PFSK-1 (cell line): ENCODE data around the gene OGFR.

Source experiments
- FOXP2 ChIP-seq: optimal IDR thresholded peaks from 2 replicates; pipeline ENCODE3; 2011; ENCODE audit warnings: borderline replicate concordance, control low read depth, inconsistent platforms; ENCODE audit not compliant: insufficient read depth; ENCODE audit errors: extremely low read length, extremely low read depth
- POLR2AphosphoS5 ChIP-seq: IDR thresholded peaks from 2 replicates; pipeline ENCODE4 v1.6.1; 2012; ENCODE audit warnings: low read depth, mild to moderate bottlenecking, control low read depth, low read length, moderate library complexity
- SIN3A ChIP-seq: IDR thresholded peaks from 2 replicates; pipeline ENCODE4 v1.6.1; 2012; ENCODE audit warnings: mild to moderate bottlenecking, low read length, moderate library complexity, borderline replicate concordance; ENCODE audit not compliant: insufficient read depth
- TAF1 ChIP-seq: IDR thresholded peaks from 2 replicates; pipeline ENCODE4 v1.6.1; 2012; ENCODE audit warnings: low read length, control low read depth, borderline replicate concordance; ENCODE audit not compliant: insufficient read depth
- TF ChIP-seq, protein P1 (sequence below), 2 experiments: IDR thresholded peaks; 2 replicates each; pipeline versions ENCODE4 v1.6.1 to v1.8.0; 2011 to 2012; ENCODE audit warnings: low read depth in 2 of 2, low read length in 2 of 2, control low read depth in 1 of 2, inconsistent platforms in 1 of 2, mild to moderate bottlenecking in 1 of 2, moderate library complexity in 1 of 2; ENCODE audit not compliant: insufficient read depth in 1 of 2

Gene OGFR

DNA sequence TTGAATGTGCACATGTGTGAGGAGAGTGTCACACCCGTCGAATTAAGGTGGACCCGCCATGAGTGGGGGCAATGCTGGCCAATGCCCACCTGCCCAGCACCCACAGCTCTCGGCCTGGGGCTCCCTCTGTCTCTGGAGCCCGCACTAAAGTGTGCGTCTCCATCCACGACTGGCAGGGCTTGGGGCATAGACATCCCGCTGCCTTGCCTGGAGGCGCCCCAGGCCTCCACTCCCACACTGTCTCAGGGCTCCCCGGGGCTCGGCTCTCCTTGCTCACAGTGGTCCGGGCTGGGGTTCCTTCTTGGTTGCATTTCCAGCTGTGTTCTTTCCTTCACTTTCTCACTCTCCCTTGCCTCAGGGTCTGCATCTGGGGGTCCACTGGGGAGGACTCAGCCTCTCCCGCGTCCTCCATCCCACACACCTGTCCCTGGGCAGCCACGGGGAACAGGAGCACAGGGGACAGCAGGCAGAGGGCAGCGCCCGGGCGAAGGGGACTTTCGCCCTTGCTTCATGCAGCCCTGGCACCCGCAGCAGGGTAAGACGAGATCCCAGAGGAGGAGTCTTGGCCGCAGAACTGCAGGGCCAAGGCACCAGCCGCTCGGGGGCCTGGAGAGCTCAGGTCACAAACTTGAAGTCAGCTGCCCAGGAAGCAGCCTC, 28.5 kb upstream of the OGFR start:
- TF ChIP-seq SIN3A (no peak), TAF1 (no peak), FOXP2 (no peak), POLR2AphosphoS5 (no peak)
- TF ChIP-seq, protein P1, sequence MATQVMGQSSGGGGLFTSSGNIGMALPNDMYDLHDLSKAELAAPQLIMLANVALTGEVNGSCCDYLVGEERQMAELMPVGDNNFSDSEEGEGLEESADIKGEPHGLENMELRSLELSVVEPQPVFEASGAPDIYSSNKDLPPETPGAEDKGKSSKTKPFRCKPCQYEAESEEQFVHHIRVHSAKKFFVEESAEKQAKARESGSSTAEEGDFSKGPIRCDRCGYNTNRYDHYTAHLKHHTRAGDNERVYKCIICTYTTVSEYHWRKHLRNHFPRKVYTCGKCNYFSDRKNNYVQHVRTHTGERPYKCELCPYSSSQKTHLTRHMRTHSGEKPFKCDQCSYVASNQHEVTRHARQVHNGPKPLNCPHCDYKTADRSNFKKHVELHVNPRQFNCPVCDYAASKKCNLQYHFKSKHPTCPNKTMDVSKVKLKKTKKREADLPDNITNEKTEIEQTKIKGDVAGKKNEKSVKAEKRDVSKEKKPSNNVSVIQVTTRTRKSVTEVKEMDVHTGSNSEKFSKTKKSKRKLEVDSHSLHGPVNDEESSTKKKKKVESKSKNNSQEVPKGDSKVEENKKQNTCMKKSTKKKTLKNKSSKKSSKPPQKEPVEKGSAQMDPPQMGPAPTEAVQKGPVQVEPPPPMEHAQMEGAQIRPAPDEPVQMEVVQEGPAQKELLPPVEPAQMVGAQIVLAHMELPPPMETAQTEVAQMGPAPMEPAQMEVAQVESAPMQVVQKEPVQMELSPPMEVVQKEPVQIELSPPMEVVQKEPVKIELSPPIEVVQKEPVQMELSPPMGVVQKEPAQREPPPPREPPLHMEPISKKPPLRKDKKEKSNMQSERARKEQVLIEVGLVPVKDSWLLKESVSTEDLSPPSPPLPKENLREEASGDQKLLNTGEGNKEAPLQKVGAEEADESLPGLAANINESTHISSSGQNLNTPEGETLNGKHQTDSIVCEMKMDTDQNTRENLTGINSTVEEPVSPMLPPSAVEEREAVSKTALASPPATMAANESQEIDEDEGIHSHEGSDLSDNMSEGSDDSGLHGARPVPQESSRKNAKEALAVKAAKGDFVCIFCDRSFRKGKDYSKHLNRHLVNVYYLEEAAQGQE (IDR thresholded peaks at IDR 0.05; ENCODE audit: insufficient read depth in 1 of 2, low read depth in 2 of 2, low read length in 2 of 2), result no peak

DNA sequence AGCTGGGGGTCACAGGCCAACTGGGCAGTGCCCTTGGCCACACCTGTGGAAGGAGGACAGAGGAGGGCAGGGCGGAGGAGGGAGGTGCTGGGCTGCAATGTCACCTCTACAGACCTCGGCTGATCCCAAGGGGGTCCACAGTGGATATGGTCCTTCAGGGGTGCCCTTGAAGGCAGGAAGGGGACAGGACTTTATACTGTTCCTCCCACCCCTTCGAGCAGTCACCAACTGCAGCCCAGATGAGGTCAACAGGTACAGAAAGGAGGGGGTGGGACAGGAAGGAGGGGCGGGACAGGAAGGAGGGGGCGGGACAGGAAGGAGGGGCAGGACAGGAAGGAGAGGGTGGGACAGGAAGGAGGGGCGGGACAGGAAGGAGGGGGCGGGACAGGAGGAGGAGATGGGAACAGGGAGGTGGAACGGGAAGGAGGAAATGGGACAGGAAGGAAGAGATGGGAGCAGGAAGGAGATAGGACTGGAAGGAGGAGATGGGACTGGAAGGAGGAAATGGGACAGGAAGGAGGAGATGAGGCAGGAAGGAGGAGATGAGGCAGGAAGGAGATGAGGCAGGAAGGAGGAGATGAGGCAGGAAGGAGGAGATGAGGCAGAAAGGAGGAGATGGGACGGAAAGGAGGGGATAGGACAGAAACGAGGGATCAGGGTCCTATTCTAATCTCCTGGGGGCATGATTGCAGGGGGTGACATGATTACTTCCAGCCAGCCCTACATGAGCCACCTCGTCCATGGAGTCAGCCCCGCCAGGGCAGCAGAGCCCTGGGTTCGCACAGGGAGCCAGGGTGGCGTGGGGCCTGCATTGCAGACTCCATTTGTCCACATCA, 27.7 kb upstream of the OGFR start:
- TF ChIP-seq FOXP2, result no peak
- TF ChIP-seq, protein P1 (IDR thresholded peaks at IDR 0.05; ENCODE audit: insufficient read depth in 1 of 2, low read depth in 2 of 2, low read length in 2 of 2), result no peak
- no peak for TF ChIP-seq SIN3A
- TF ChIP-seq TAF1, result no peak
- no peak for TF ChIP-seq POLR2AphosphoS5

DNA sequence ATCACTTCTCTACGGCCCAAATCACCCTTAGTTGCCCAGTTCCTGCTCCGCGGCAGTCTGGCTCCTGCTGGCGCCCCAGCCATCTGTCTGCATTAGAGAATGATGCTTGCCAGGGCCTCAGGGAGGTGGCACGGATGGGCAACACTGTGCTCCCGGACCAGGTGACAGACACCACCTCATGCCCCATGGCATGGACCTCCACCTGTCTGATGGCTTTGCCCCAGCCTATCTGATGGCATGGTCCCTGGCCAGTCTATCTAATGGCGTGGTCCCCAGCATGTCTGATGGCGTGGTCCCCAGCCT, 27.2 kb upstream of the OGFR start:
- TF ChIP-seq SIN3A (no peak), FOXP2 (no peak), POLR2AphosphoS5 (no peak), TAF1 (no peak)
- TF ChIP-seq, protein P1 (IDR thresholded peaks at IDR 0.05; ENCODE audit: insufficient read depth in 1 of 2, low read depth in 2 of 2, low read length in 2 of 2), result no peak

DNA sequence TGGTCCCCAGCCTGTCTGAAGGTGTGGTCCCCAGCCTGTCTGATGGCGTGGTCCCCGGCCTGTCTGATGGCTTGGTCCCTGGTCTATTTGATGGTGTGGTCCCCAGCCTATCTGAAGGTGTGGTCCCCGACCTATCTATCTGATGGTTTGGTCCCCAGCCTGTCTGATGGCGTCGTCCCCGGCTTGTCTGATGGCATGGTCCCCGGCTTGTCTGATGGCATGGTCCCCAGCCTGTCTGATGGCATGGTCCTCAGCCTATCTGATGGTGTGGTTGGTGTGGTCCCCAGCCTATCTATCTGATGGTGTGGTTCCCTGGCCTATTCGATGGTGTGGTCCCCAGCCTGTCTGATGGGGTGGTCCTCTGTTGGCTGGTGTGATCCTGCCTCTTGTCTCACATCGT, 26.6 kb upstream of the OGFR start:
- TF ChIP-seq, protein P1 (IDR thresholded peaks at IDR 0.05; ENCODE audit: insufficient read depth in 1 of 2, low read depth in 2 of 2, low read length in 2 of 2), result no peak
- TF ChIP-seq TAF1 (no peak), SIN3A (no peak), FOXP2 (no peak), POLR2AphosphoS5 (no peak)
